ENCODE measurements around the gene CFHR3. TPM values are rescaled to one million over a fixed set of nuclear protein-coding genes. Genes with fewer than 3 reads are reported as not detected.
"Not testable (repeated sequence)": the region's sequence is repeated elsewhere in the genome, so short reads cannot be mapped to it uniquely, and the experiment has no call there.

The CFHR3 gene
- total RNA-seq, 1 experiment from 2014 or later: not detected

DNA sequence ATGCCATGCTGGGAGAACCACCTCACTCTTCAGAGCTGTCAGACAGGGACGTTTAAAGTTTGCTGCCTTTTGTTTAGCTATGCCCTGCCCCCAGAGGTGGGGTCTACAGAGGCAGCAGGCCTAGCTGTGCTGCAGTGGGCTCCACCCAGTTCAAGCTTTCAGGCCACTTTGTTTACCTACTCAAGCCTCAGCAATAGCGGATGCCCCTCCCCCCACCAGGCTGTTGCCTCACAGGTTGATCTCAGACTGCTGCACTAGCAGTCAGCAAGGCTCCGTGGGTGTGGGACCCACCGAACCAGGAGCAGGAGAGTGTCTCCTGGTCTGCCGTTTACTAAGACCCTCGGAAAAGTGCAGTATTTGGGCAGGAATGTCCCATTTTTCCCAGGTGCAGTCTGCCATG is 42.8 kb downstream of the CFHR3 start:
- DNase-seq (ENCODE audit: low read depth, low spot score); in situ Hi-C loops (cut with HindIII; ENCODE audit: low pct_unique_long_range_greater_than_20kb, low sequenced_read_pairs): not testable (repeated sequence)

DNA sequence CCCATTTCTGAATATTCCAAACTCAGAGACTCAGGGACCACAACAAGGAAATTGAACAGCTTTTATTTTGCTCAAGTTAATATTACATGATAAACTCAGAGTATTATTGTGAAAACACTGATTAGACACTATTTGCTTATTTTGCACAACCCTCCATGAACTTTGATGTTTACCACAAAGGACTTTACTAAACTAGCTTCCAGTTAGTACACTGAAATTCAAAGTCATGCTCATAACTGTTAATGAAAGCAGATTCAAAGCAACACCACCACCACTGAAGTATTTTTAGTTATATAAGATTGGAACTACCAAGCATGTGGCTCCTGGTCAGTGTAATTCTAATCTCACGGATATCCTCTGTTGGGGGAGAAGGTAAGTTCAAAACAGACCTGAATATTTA is 44.9 kb downstream of the CFHR3 start, which contains the start of gene CFHR1:
Gene CFHR1 (plus strand): TSS at position 201 of the 400 bp plus-strand sequence. CDS start 114 bp downstream, at position 315.
- in situ Hi-C loops (cut with HindIII; ENCODE audit: low pct_unique_long_range_greater_than_20kb, low sequenced_read_pairs); DNase-seq (ENCODE audit: low read depth, low spot score): not testable (repeated sequence)

DNA sequence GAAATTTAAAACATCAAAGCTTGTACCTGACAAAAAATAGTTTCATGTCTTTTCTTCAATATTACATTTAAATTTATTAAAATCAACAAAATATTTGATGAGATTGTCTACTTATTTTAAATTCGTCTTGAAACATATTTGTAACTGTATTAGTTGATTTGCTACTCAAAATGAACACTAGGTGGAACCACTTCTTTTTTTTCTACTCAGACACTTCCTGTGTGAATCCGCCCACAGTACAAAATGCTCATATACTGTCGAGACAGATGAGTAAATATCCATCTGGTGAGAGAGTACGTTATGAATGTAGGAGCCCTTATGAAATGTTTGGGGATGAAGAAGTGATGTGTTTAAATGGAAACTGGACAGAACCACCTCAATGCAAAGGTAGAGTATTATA is 53.2 kb downstream of the CFHR3 start:
- in situ Hi-C loops (cut with HindIII; ENCODE audit: low pct_unique_long_range_greater_than_20kb, low sequenced_read_pairs): not testable (repeated sequence)
- DNase-seq (ENCODE audit: low read depth, low spot score): peak; percentile 52

Other genes with a start within 250 kb of the CFHR3 start
- not detected in 2 replicates for gene KCNT2, start 166.4 kb upstream of the CFHR3 start, total RNA-seq (2014; rRNA removed; shearing (Covaris generic))
- 1.3 and 1.7 TPM in 2 replicates for gene CFH, start 122.8 kb upstream of the CFHR3 start, total RNA-seq (2014; rRNA removed; shearing (Covaris generic))
- not detected in 2 replicates for gene CFHR1, start 44.9 kb downstream of the CFHR3 start, total RNA-seq (2014; rRNA removed; shearing (Covaris generic))
- gene CFHR4, start 113.2 kb downstream of the CFHR3 start, total RNA-seq (2014; rRNA removed; shearing (Covaris generic)): 0.11 TPM in 1 of 2 replicates, not detected in the other
- not detected in 2 replicates for gene CFHR2, start 168.9 kb downstream of the CFHR3 start, total RNA-seq (2014; rRNA removed; shearing (Covaris generic))
- gene CFHR5, start 202.7 kb downstream of the CFHR3 start, total RNA-seq (2014; rRNA removed; shearing (Covaris generic)): not detected in 2 replicates